Right lobe of liver (tissue), 6 donors: Measurements from ENCODE around the gene RAB31. TPM values are rescaled to one million over a fixed set of nuclear protein-coding genes. Genes with fewer than 3 reads are reported as not detected.

ENCODE experiments used
- ATAC-seq, 4 donors: fragments of 200-7000 bp; cut with Tn5 transposase; one replicate each; pipeline ENCODE4 v1.9.1; 2020; ENCODE audit warnings: mild to moderate bottlenecking in 4 of 4, moderate library complexity in 4 of 4
- DNase-seq, 3 donors: peaks; one replicate each; pipeline ENCODE4 v3.0.0-alpha.2; 2020
- H3K27ac ChIP-seq, 3 donors: fragments of 200-600 bp; one replicate each; pipeline ENCODE4 v1.8.0; 2022
- H3K27me3 ChIP-seq, 2 donors: fragments of 200-600 bp; one replicate each; pipeline ENCODE4 v1.8.0; 2022
- H3K36me3 ChIP-seq, 4 donors: fragments of 200-600 bp; sonication (generic) in 1 of 4; one replicate each; pipeline versions ENCODE4 v1.5.1 to v1.8.0; 2017 to 2022; ENCODE audit warnings: control low read depth in 1 of 4
- H3K4me1 ChIP-seq, 4 donors: fragments of 200-600 bp; sonication (generic) in 1 of 4; one replicate each; pipeline versions ENCODE4 v1.5.1 to v1.8.0; 2017 to 2022; ENCODE audit warnings: control low read depth in 1 of 4
- H3K4me3 ChIP-seq, 3 donors: fragments of 200-600 bp; one replicate each; pipeline ENCODE4 v1.8.0; 2022
- H3K9me3 ChIP-seq, 4 donors: fragments of 200-600 bp; sonication (generic) in 1 of 4; one replicate each; pipeline versions ENCODE4 v1.5.1 to v1.8.0; 2017 to 2022; ENCODE audit warnings: control low read depth in 1 of 4
- POLR2A ChIP-seq: fragments of 450-650 bp; IDR thresholded peaks from one replicate; pipeline ENCODE4 v1.6.1; 2017; ENCODE audit warnings: antibody characterized with exemption, mild to moderate bottlenecking
- WGBS: methylation state at CpG from one replicate; pipeline ENCODE4 v1.1.6; 2018; ENCODE audit warnings: low coverage, low lambda C conversion rate; ENCODE audit not compliant: insufficient coverage; ENCODE audit errors: missing lambda C conversion rate; 5-methylcytosine and 5-hydroxymethylcytosine counted together
- intact Hi-C, 2 donors: fragments of 100-400 bp; cut with DNase I; formaldehyde crosslinking; loops; one replicate each; pipeline versions ENCODE4 v1.11.2 to v1.14.1; 2022
- total RNA-seq, 6 experiments: library from RNA; depleted of rRNA in 2 of 6; stranded (reverse); fragments of >200 nt in 2 of 6; fragmentation: NEBNext Ultra II Directional in 3 of 6; extraction: Animal tissue kit (Norgen Biotek cat#: 25700) in 3 of 6; gene quantifications; one replicate each; pipeline versions ENCODE4 v1.1.0 to v1.2.4, GENCODE V29; 2016 to 2023
- TF ChIP-seq, protein P1 (sequence below), 4 donors: fragments of 200-600 bp in 3 of 4; fragments of 450-650 bp in 1 of 4; IDR thresholded peaks; one replicate each; pipeline versions ENCODE4 v1.5.1 to v1.8.0; 2016 to 2022; ENCODE audit warnings: antibody characterized with exemption in 4 of 4, mild to moderate bottlenecking in 2 of 4
- donor health status: DM: no; HTN: yes; CAD: no.
- donor health status: DM: no; HTN: no; CAD: no.
- donor health status: DM: no; HTN: no; CAD: no.
- donor health status: DM: no; HTN: yes; CAD: no.
- donor health status: DM: no; HTN: yes; CAD: no.

The RAB31 gene
- total RNA-seq, 6 experiments from 2014 or later, result 3.0 to 14.3 (median 5.4) TPM

DNA sequence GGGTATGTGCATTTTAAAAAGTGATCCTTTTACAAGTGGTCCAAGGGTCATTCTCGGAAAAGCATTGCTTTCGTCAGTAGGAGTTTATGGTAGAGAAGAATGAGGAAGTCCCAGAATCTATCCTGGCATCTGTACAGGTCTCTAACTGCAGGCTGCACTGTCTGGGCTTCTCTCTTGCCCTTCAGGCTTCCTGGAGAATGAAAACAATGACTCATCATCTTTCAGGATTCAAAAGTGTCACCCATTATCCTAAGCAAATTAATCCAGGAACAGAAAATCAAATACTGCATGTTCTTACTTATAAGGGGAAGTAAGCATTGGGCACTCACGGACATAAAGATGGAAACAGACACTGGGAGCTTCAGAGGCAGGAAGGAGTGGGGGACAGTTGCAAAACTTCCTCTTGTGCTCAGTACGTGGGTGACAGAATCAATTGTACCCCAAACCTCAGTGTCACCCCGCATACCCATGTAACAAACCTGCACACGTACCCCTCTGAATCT is 117.5 kb downstream of the RAB31 start:
- Histone ChIP-seq H3K27ac (peak overlapping the region in 2 of 3 donors; percentile 40 to 69), H3K27me3 (no peaks in the 10 kb centered on the region), H3K36me3 (no peaks in the 10 kb centered on the region), H3K4me1 (no peaks in the 10 kb centered on the region), H3K9me3 (no peaks in the 10 kb centered on the region), H3K4me3 (no peak overlapping the region)
- DNase-seq (peak in 1 of 3 donors; percentile 36), ATAC-seq (peak; percentile 68 to 76 (median 72))
- 20% methylated on average over 5 of the region's 6 CpGs for WGBS
- intact Hi-C loops, result no loop called here
- TF ChIP-seq POLR2A, result no peak
- TF ChIP-seq, protein P1, sequence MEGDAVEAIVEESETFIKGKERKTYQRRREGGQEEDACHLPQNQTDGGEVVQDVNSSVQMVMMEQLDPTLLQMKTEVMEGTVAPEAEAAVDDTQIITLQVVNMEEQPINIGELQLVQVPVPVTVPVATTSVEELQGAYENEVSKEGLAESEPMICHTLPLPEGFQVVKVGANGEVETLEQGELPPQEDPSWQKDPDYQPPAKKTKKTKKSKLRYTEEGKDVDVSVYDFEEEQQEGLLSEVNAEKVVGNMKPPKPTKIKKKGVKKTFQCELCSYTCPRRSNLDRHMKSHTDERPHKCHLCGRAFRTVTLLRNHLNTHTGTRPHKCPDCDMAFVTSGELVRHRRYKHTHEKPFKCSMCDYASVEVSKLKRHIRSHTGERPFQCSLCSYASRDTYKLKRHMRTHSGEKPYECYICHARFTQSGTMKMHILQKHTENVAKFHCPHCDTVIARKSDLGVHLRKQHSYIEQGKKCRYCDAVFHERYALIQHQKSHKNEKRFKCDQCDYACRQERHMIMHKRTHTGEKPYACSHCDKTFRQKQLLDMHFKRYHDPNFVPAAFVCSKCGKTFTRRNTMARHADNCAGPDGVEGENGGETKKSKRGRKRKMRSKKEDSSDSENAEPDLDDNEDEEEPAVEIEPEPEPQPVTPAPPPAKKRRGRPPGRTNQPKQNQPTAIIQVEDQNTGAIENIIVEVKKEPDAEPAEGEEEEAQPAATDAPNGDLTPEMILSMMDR (IDR thresholded peaks at IDR 0.05), result no peak

DNA sequence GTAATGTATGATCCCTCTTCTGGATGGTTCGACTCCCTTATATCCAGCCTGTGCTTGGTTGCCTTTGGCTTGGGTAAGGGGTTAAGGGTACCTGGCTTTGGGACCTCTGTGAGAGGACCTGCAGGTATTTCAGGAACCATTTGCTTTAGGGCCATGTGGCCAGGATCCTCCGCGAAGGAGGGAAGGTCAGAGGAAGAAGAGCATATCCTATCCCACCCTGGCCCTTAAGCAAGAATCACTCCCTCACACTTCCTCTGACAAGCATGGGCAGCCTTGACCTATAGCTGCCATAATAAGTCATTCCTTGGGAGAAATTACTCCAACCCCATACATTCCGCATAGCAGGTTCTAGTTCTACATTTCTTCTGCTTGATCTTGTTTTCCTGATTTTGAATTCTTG is 118.6 kb downstream of the RAB31 start:
- DNase-seq (no peak), ATAC-seq (no peak)
- Histone ChIP-seq H3K4me1 (no peaks in the 10 kb centered on the region), H3K36me3 (no peaks in the 10 kb centered on the region), H3K4me3 (no peak overlapping the region), H3K27ac (peak overlapping the region; percentile 13 to 69 (median 40)), H3K27me3 (no peaks in the 10 kb centered on the region), H3K9me3 (no peaks in the 10 kb centered on the region)
- intact Hi-C loops, result no loop called here
- 56% methylated on average over 4 of the region's 4 CpGs for WGBS
- no peak for TF ChIP-seq POLR2A
- TF ChIP-seq, protein P1 (IDR thresholded peaks at IDR 0.05), result no peak

GRCh38 chr18:9827211-9827792 is 119.2 kb downstream of the RAB31 start:
- H3K27me3 ChIP-seq, result no peaks in the 10 kb centered on the region
- DNase-seq, result no peak
- H3K9me3 ChIP-seq, result no peaks in the 10 kb centered on the region
- H3K4me1 ChIP-seq, result no peaks in the 10 kb centered on the region
- peak; percentile 14 to 37 (median 30) for ATAC-seq
- peak overlapping the region; percentile 40 to 69 (median 44) for H3K27ac ChIP-seq
- intact Hi-C loops, result no loop called here
- WGBS, result 53% methylated on average over 7 of the region's 7 CpGs
- no peaks in the 10 kb centered on the region for H3K36me3 ChIP-seq
- no peak for TF ChIP-seq POLR2A
- TF ChIP-seq, protein P1 (IDR thresholded peaks at IDR 0.05), result no peak
- no peak overlapping the region for H3K4me3 ChIP-seq

DNA sequence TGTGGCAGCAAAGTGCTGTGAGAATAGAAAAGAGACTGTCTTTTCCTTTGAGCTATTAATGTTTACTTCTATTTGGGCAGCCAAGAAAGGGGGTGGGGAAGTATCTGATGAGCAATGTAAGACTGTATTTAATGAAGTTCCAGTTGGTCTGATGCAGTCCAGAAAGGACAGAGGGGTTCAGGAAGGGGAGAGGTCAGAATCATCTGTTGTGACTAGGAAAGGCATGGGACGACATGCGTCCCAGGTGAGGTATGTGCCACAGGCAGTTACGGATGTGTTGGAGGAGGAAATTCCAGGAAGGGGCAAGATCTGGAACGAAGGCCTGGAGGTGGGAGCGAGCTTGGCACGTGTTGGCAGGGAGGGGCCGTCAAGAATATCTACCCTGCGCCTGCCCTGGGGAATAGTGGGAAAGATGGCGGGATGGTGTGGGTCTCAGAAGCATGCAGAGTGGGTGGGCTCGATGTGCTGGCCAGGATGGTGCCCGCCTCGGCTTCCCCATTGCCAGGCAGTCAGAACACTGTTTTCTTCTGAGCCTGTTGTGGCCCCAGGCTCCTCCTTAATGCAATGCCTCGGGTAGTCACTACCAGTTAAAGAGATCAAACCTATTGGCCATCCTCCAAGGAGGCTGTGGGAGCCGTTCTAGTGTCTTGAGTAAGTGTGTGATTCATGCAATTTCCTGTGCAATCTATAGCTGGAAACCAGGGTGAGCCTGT is 119.8 kb downstream of the RAB31 start:
- ATAC-seq, result peak; percentile 47 to 58 (median 54)
- TF ChIP-seq POLR2A, result peak; percentile 41
- TF ChIP-seq, protein P1 (IDR thresholded peaks at IDR 0.05), result no peak
- Histone ChIP-seq H3K36me3 (no peaks in the 10 kb centered on the region), H3K4me3 (no peak overlapping the region), H3K4me1 (no peaks in the 10 kb centered on the region), H3K9me3 (no peaks in the 10 kb centered on the region), H3K27me3 (no peaks in the 10 kb centered on the region), H3K27ac (peak overlapping the region; percentile 40 to 69 (median 44))
- intact Hi-C loops, result no loop called here
- peak in 1 of 3 donors; percentile 42 for DNase-seq
- 53% methylated on average over 5 of the region's 14 CpGs for WGBS
